Measurements from ENCODE around the gene COPS8. TPM values are rescaled to one million over a fixed set of nuclear protein-coding genes. Genes with fewer than 3 reads are reported as not detected.
A peak's percentile ranks its signal among the peaks of the same experiment; 100 is the strongest.

COPS8 gene
- total RNA-seq, 1 experiment from 2014 or later, result 51.0 TPM

- TF ChIP-seq ZSCAN18 (CRISPR knock-in tag; IDR thresholded peaks at IDR 0.05) (no peak), MYBL2 (CRISPR knock-in tag; IDR thresholded peaks at IDR 0.05) (peak; percentile 83; the same call in 1 of the 2 replicates), GRHL2 (CRISPR knock-in tag; IDR thresholded peaks at IDR 0.05; ENCODE audit: insufficient replicate concordance, severe bottlenecking) (no peak), ZNF317 (CRISPR knock-in tag; IDR thresholded peaks at IDR 0.05; ENCODE audit: borderline replicate concordance, low read depth) (peak; percentile 41; the same call in 1 of the 2 replicates), TEAD4 (CRISPR knock-in tag; IDR thresholded peaks at IDR 0.05) (no peak), CDX4 (CRISPR knock-in tag; IDR thresholded peaks at IDR 0.05; ENCODE audit: borderline replicate concordance) (no peak), USF1 (CRISPR knock-in tag; IDR thresholded peaks at IDR 0.05) (no peak), FOXP4 (CRISPR knock-in tag; IDR thresholded peaks at IDR 0.05) (peak; percentile 51), GTF2I (CRISPR knock-in tag; conservative IDR thresholded peaks at IDR 0.05) (no peak), RELA (CRISPR knock-in tag; IDR thresholded peaks at IDR 0.05; ENCODE audit: borderline replicate concordance) (no peak), ZNF671 (CRISPR knock-in tag; IDR thresholded peaks at IDR 0.05) (no peak), RORB (CRISPR knock-in tag; IDR thresholded peaks at IDR 0.05) (no peak), TCF7 (CRISPR knock-in tag; IDR thresholded peaks at IDR 0.05; ENCODE audit: low read depth) (no peak), ZNF425 (CRISPR knock-in tag; conservative IDR thresholded peaks at IDR 0.05) (no peak), SP1 (CRISPR knock-in tag; conservative IDR thresholded peaks at IDR 0.05) (peak; percentile 88), FOXP1 (CRISPR knock-in tag; IDR thresholded peaks at IDR 0.05; ENCODE audit: borderline replicate concordance) (no peak), NFE2L1 (CRISPR knock-in tag; IDR thresholded peaks at IDR 0.05) (no peak), ZNF263 (CRISPR knock-in tag; IDR thresholded peaks at IDR 0.05; ENCODE audit: low read depth) (no peak), ZNF138 (CRISPR knock-in tag; conservative IDR thresholded peaks at IDR 0.05) (no peak; the same call in 1 of the 2 replicates), E2F5 (CRISPR knock-in tag; IDR thresholded peaks at IDR 0.05) (peak; percentile 94), NR3C1 (CRISPR knock-in tag; conservative IDR thresholded peaks at IDR 0.05; ENCODE audit: low read depth) (no peak), ZBTB21 (CRISPR knock-in tag; IDR thresholded peaks at IDR 0.05; ENCODE audit: borderline replicate concordance) (peak; percentile 91), CREB1 (CRISPR knock-in tag; IDR thresholded peaks at IDR 0.05) (peak; percentile 96), HMGXB4 (CRISPR knock-in tag; IDR thresholded peaks at IDR 0.05) (peak; percentile 77; the same call in 1 of the 2 replicates), SOX15 (CRISPR knock-in tag; IDR thresholded peaks at IDR 0.05) (no peak), ATF3 (CRISPR knock-in tag; conservative IDR thresholded peaks at IDR 0.05) (no peak), NR1H2 (CRISPR knock-in tag; IDR thresholded peaks at IDR 0.05) (no peak), ZNF121 (CRISPR knock-in tag; IDR thresholded peaks at IDR 0.05) (no peak)
Measured at GRCh38 chr2:237085248-237086221, at the start of gene COPS8 (continued).

Data from WTC11 (cell line).